Neural progenitor cell (in vitro differentiated cells): Measurements from ENCODE around the gene ACOT7.

Experiments
- CTCF ChIP-seq: fragments of 200-600 bp; sonication (generic); IDR thresholded peaks from 2 replicates; pipeline ENCODE4 v1.5.1; 2017; ENCODE audit warnings: antibody characterized with exemption, mild to moderate bottlenecking
- EZH2phosphoT487 ChIP-seq: fragments of 200-600 bp; sonication (generic); IDR thresholded peaks from 2 replicates; pipeline ENCODE4 v1.6.1; 2017; ENCODE audit warnings: antibody characterized with exemption

DNA sequence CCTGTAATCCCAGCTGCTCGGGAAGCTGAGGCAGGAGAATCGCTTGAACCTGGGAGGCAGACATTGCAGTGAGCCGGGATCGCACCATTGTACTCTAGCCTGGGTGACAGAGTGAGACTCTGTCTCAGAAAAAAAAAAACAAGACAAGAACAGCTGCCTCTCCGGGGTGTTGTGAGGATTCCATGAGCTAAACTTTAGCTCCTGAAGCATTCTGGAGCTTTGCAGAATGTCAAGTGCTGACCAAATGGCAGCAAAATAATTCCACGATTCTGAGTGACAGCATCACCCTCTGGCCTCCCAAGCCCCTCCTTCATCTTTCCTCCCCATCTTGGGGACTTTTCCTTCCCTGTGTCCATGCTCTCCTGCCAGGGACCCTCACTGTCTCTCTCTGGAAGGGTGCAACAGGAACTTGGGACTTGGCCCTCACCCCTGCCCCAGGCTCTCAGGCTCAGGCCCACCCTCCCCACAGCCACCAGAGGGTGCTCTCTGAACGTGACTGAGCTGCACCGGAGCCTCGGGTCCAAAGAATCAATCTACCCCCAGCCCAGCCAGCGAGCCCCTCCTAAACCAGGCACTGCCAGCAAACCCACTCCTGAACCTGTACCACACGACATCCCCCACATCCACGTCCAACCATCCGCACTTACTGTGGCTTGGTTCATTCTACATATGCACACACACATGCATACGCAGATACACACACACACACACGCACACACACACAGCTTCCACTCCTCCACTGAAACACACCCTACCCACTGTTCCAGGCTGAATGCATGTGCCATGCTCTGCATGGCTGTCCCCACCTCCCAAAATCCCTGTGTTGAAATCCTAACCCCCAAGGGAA, 45.7 kb downstream of the ACOT7 start:
- TF ChIP-seq CTCF (peak; percentile 71), EZH2phosphoT487 (no peak)
